Measurements from ENCODE around the gene GSG1. TPM values are rescaled to one million over a fixed set of nuclear protein-coding genes. Genes with fewer than 3 reads are reported as not detected.

GSG1 gene
- total RNA-seq, 1 donor = 0.36 TPM

- H3K79me2 ChIP-seq (ENCODE audit: insufficient read depth, low read length) = no peaks in the 10 kb centered on the region
- no peak overlapping the region for H3K4me3 ChIP-seq (ENCODE audit: insufficient read depth, low read length)
- no peak for DNase-seq (ENCODE audit: insufficient read length, low spot score, missing footprints)
- H4K20me1 ChIP-seq (ENCODE audit: insufficient read depth, low read length) = no peaks in the 10 kb centered on the region
- no peak for TF ChIP-seq CTCF (IDR thresholded peaks at IDR 0.05; ENCODE audit: extremely low read depth, low read depth, low read length)
- no peaks in the 10 kb centered on the region for H3K9me3 ChIP-seq (ENCODE audit: low read depth, low read length)
- H2AFZ ChIP-seq (ENCODE audit: low read length) = no peak overlapping the region
- H3K27me3 ChIP-seq (ENCODE audit: insufficient read depth, low read length) = no peaks in the 10 kb centered on the region
- H3K4me1 ChIP-seq (ENCODE audit: insufficient read depth, low read length) = no peaks in the 10 kb centered on the region
- H3K36me3 ChIP-seq (ENCODE audit: insufficient read depth, low read length) = no peaks in the 10 kb centered on the region
- H3K27ac ChIP-seq (ENCODE audit: low read depth, low read length) = no peak overlapping the region
- no peak overlapping the region for H3K4me2 ChIP-seq (ENCODE audit: insufficient read depth, low read length)
These were observed 20.6 kb downstream of the GSG1 start for GRCh38 chr12:13082861-13083260.

GRCh38 chr12:13080266-13080665 is 23.2 kb downstream of the GSG1 start:
- H3K27me3 ChIP-seq (ENCODE audit: insufficient read depth, low read length) = no peaks in the 10 kb centered on the region
- H3K79me2 ChIP-seq (ENCODE audit: insufficient read depth, low read length) = no peaks in the 10 kb centered on the region
- H3K4me1 ChIP-seq (ENCODE audit: insufficient read depth, low read length) = no peaks in the 10 kb centered on the region
- H3K4me3 ChIP-seq (ENCODE audit: insufficient read depth, low read length) = no peak overlapping the region
- no peak for TF ChIP-seq CTCF (IDR thresholded peaks at IDR 0.05; ENCODE audit: extremely low read depth, low read depth, low read length)
- H3K9me3 ChIP-seq (ENCODE audit: low read depth, low read length) = no peaks in the 10 kb centered on the region
- H3K36me3 ChIP-seq (ENCODE audit: insufficient read depth, low read length) = peaks cover 7% of the 10 kb centered on the region
- H4K20me1 ChIP-seq (ENCODE audit: insufficient read depth, low read length) = no peaks in the 10 kb centered on the region
- H3K4me2 ChIP-seq (ENCODE audit: insufficient read depth, low read length) = no peak overlapping the region
- H2AFZ ChIP-seq (ENCODE audit: low read length) = no peak overlapping the region
- no peak for DNase-seq (ENCODE audit: insufficient read length, low spot score, missing footprints)
- H3K27ac ChIP-seq (ENCODE audit: low read depth, low read length) = no peak overlapping the region

- Histone ChIP-seq H3K27ac (ENCODE audit: low read depth, low read length) (no peak overlapping the region), H3K9me3 (ENCODE audit: low read depth, low read length) (no peaks in the 10 kb centered on the region), H3K4me3 (ENCODE audit: insufficient read depth, low read length) (no peak overlapping the region), H4K20me1 (ENCODE audit: insufficient read depth, low read length) (no peaks in the 10 kb centered on the region), H3K4me2 (ENCODE audit: insufficient read depth, low read length) (no peak overlapping the region), H3K79me2 (ENCODE audit: insufficient read depth, low read length) (no peaks in the 10 kb centered on the region), H3K27me3 (ENCODE audit: insufficient read depth, low read length) (no peaks in the 10 kb centered on the region), H2AFZ (ENCODE audit: low read length) (no peak overlapping the region), H3K36me3 (ENCODE audit: insufficient read depth, low read length) (peaks cover 7% of the 10 kb centered on the region), H3K4me1 (ENCODE audit: insufficient read depth, low read length) (peaks cover 5% of the 10 kb centered on the region)
- no peak for TF ChIP-seq CTCF (IDR thresholded peaks at IDR 0.05; ENCODE audit: extremely low read depth, low read depth, low read length)
- DNase-seq (ENCODE audit: insufficient read length, low spot score, missing footprints) = no peak
These were observed 24.0 kb downstream of the GSG1 start for GRCh38 chr12:13079440-13079906.

GRCh38 chr12:13075786-13076570 is 27.5 kb downstream of the GSG1 start:
- Histone ChIP-seq H3K36me3 (ENCODE audit: insufficient read depth, low read length) (peaks cover 13% of the 10 kb centered on the region), H4K20me1 (ENCODE audit: insufficient read depth, low read length) (no peaks in the 10 kb centered on the region), H3K27me3 (ENCODE audit: insufficient read depth, low read length) (no peaks in the 10 kb centered on the region), H3K4me2 (ENCODE audit: insufficient read depth, low read length) (no peak overlapping the region), H3K4me1 (ENCODE audit: insufficient read depth, low read length) (peaks cover 9% of the 10 kb centered on the region), H3K79me2 (ENCODE audit: insufficient read depth, low read length) (no peaks in the 10 kb centered on the region), H3K27ac (ENCODE audit: low read depth, low read length) (no peak overlapping the region), H3K9me3 (ENCODE audit: low read depth, low read length) (no peaks in the 10 kb centered on the region), H3K4me3 (ENCODE audit: insufficient read depth, low read length) (no peak overlapping the region), H2AFZ (ENCODE audit: low read length) (no peak overlapping the region)
- TF ChIP-seq CTCF (IDR thresholded peaks at IDR 0.05; ENCODE audit: extremely low read depth, low read depth, low read length) = no peak
- no peak for DNase-seq (ENCODE audit: insufficient read length, low spot score, missing footprints)

All from osteoblast (primary cell).